Activated naive CD4-positive, alpha-beta T cell treated with anti-CD3 and anti-CD28 coated beads, Interleukin-2, amount 50 U/mL, for 16 hours (primary cell): Measurements from ENCODE around the gene GPR39.

Source experiments
- DNase-seq: peaks from one replicate; pipeline ENCODE4 v3.0.0-alpha.2; 2020

Gene GPR39

DNA sequence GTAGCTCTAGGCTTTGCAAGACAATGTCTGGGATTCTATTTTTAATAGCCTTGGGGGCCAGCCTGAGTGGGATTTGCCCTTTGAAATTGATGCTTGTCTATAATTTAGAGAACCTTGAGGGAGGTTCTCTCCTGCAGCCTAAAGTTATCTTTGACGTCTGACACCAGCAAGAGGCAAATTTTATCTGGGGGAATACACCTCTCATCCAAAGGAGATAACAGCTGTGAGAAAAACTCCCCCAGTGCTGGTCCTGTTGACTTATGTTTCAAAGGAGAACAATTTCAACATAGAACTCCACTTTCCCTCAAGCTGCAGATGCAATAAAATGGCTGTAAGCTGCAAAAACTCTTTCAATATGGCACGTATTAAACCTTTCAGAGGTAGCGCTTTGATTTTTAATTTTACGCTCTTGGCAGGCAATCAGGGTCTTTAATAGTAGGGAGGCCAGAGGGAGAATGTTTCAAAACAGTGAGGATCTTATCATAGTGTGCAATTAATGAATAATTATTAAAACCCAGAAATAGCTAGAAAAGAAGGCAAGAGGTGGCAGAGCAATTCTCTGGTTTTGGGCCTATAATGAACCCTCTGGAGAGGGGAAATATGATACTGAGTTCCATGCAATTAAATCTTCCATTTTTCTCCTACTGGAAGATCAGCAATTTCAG lies 191.0 kb downstream of the GPR39 start:
- no peak for DNase-seq

- DNase-seq: no peak
These were observed 191.7 kb downstream of the GPR39 start for GRCh38 chr2:132608311-132608710.

DNA sequence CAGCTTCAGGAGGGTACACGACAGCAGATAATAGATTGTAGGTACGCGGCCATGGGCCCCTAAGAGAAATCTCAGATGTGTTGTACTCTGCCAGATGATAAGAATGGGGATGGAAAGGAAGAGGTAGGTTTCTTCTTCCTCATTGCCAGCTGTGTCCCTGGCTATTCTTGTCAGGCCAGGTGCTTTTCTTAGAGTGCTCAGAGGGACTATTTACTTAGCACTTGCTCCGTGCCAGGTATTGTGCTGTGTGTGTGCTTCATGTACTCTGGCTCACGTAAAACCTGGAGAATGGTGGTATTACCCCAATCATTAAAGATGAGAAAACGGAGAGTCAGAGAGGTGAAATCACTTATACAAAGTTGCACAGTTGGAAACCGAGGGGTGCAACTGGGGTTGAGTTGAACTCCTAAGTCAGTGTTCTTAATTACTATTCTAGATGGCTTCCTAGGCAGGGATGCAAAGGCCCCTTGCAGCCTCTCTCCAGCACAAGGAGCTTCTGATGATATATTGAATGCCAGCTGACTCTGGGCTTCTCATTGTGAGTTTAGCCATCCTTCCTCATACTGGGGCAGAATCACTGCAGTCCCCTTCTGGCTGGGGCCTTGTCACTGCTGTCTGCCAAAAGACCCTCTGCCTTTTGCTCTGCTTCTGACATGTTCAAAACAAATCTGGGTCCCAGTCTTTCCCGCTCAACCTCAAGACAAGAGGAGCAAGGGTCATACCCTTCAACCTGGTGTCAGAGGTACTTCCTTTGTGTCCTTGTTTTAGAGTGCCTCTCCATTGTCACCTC lies 192.7 kb downstream of the GPR39 start:
- no peak for DNase-seq

DNA sequence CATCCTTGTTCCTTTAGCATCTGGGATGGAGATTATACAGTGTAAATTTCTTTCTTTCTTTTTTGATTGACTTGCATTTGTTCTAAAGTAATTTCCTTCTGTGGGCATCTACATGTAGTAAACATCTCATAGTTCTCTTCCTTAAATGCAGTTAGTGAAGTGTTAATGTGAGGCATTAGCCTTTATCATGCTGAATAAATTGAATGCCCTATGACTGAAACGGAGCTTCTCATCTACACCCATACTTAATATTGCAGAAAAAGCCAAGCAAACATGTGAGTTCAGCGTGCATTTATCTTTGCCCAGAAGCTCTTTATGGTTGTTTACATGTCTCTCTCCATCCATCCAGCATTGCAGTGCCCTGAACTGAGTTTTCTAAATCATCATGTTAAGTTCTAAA lies 195.1 kb downstream of the GPR39 start:
- no peak for DNase-seq

DNA sequence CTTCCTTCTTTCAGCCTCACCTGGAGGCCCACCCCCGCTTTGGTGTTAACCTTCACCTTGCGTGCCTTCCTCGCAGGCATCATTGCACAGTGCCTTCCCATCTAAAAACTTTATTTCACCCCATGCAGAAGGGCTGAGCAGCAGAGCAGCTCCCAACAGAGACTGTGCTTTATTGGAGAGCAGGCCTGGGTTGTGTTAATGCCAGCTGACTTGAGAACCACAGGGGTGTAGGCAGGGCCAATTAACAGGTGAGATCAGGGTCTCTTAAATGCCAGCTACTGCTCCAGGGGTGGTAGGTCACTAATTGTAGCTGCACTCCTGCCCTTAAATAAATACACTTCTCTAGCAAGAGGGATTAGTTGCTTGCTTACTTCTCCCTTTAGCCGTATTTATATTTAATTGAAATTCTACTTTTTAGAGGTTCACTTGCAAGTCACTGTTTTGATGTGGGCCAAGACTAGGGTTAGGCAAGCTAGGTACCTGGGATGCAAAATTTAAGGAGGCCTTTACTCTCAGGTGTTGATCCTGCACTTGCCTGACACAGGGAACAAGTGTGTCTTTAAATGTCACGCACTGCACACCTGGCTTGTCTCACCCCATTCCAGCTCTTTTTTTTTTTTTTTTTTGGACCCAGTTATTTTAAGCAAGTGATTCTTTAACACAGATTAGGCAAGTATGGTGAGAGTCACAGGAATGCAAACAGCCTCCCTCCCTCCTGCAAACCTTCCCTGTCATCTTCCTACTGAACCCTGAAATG lies 198.9 kb downstream of the GPR39 start:
- DNase-seq: no peak

GRCh38 chr2:132617989-132618388 lies 201.4 kb downstream of the GPR39 start:
- DNase-seq: no peak

DNA sequence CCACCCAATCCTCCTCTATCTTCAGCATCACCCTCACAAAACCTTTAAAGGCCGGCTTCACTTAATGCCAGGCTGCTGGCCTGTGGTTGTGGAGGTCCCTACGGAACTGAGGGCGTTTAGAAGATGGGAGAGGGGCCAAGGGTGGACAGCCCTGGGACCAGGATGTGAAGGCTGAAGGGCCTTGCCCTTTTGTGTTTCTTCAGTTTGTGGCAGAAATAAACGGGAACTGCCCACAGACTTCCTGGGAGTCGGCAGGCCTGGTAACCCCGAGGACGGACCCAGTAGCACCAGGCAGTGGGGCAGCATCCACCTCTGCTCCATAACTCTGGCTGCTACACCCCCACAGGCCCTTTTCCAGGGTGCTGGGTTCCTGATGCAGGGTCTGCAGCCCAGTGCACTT lies 202.1 kb downstream of the GPR39 start:
- DNase-seq: no peak

- no peak for DNase-seq
These were observed 203.5 kb downstream of the GPR39 start for GRCh38 chr2:132620115-132620514.

- DNase-seq: no peak
These were observed 204.7 kb downstream of the GPR39 start for GRCh38 chr2:132621131-132621875.

- DNase-seq: no peak
These were observed 206.7 kb downstream of the GPR39 start for GRCh38 chr2:132623096-132623839.

- DNase-seq: no peak
These were observed 210.9 kb downstream of the GPR39 start for GRCh38 chr2:132627536-132627935.

DNA sequence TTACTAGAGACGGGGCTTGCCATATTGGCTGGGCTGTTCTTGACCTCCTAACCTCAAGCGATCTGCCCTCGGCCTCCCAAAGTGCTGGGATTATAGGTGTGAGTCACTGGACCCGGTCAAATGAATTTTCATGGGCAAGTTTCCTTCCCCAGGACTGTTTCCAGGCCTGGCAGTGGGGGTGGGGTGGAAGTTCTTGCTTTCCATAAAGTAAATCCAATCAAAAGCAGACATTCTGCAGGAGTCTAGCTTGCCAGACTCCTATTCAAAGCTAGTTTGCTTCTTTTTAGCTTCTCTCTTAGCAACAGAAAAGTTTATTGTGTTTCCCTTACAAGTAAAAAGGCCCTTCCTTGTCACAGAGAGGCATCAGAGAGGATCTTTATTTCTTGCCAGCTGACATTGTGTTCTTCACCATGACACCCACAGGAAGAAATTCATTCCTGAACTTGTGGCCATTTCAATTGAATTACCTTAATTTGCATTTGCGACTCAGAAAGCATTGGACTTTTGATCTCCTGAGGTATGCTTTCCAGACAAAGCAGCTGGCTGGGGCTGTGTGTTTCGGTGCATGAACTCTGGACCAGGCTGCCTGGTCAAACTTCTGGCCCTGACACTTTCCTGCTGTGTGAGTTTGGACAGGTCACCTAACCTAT lies 215.5 kb downstream of the GPR39 start:
- DNase-seq: no peak

DNA sequence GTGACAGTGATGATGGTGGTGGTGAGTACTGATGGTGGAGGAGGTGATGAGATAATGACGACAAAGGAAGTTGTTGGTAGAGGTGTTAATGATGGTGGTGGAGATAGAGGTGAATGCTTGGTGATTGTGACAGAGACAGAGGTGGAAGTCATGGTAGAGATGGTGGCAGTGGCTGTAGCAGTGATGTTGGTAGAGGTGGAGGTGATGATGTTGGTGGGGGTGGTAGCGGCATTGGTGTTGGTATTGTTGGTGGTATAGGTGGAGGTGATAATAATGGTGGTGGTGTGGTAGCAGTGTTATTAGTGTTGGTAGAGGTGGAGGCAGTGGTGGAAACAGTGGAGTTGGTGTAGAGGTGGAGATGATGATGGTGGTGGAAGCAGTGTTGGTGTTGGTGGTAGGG lies 217.0 kb downstream of the GPR39 start:
- DNase-seq: no peak

GRCh38 chr2:132636346-132636745 lies 219.7 kb downstream of the GPR39 start:
- no peak for DNase-seq

GRCh38 chr2:132638313-132639040 lies 221.9 kb downstream of the GPR39 start:
- no peak for DNase-seq

- no peak for DNase-seq
These were observed 223.5 kb downstream of the GPR39 start for GRCh38 chr2:132640116-132640515.

- DNase-seq: no peak
These were observed 225.2 kb downstream of the GPR39 start for GRCh38 chr2:132641819-132642218.

DNA sequence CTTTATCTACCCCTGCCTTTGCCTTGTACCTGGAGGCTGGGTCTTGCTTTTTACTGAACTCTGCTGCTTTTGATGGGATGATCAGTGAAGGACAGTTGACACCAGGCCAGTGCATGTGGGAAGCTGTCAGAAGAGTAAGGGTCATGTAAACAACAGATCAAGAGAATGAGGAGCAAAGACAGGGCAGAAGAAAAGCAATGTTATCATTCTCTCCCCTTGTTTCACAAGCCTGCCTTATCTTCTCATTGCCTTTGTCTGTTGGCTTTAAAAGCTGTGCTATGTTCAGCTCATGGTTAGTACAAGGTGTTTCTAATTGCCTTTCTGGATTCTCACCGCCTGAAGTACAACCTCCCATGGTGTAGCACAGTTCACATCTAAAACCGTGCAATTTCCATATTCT lies 225.8 kb downstream of the GPR39 start:
- no peak for DNase-seq

GRCh38 chr2:132645176-132645575 lies 228.6 kb downstream of the GPR39 start:
- no peak for DNase-seq

GRCh38 chr2:132645722-132646539 lies 229.3 kb downstream of the GPR39 start:
- DNase-seq: no peak
